Measurements from ENCODE around the gene TAAR6.
A peak's percentile ranks its signal among the peaks of the same experiment; 100 is the strongest.
"Not testable (repeated sequence)": the region's sequence is repeated elsewhere in the genome, so short reads cannot be mapped to it uniquely, and the experiment has no call there.

The TAAR6 gene

GRCh38 chr6:132570221-132570777 is at the start of gene TAAR6:
TAAR6 (plus strand) TSS chr6:132570322; CDS start chr6:132570322, 0 bp downstream.
- no peak for FAIRE-seq

DNA sequence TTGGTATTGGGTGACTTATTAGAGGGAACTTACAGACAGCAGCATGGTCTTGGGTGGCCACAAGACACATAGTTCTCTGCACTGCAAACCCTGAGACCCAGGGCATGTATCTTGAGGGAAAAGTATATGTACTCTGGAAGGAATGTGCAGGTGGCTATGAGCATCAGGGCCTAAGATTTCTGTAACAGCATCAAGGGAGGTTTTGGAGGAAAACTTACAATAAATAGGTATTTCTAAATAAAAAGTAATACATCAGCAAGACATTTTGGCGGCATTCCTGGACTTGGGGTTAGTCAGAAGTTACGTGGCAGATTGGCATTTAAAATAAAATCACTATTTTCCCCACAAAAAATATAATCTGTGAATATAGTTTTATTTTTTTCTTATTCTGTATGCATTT is 49.2 kb upstream of the TAAR6 start:
- no peak for FAIRE-seq

DNA sequence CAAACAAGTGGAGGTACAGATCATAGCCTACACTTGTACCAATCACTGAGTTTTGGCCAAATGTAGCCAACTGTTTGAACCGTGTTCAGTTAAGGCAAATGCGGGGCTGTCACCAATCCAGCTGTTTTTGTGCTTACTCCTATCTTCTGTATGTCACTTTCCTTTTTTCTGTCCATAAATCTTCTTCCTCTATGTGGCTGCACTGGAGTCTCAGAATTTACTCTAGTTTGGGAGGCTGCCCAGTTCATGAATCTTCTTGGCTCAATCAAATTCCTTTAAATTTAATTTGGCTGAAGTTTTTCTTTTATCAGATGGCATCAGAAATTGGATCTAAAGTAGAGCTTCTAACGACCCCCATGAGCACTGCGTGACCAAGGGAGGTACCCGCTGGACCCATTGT is 45.5 kb upstream of the TAAR6 start:
- no peak for FAIRE-seq

GRCh38 chr6:132525866-132526265 is 44.3 kb upstream of the TAAR6 start:
- no peak for FAIRE-seq

DNA sequence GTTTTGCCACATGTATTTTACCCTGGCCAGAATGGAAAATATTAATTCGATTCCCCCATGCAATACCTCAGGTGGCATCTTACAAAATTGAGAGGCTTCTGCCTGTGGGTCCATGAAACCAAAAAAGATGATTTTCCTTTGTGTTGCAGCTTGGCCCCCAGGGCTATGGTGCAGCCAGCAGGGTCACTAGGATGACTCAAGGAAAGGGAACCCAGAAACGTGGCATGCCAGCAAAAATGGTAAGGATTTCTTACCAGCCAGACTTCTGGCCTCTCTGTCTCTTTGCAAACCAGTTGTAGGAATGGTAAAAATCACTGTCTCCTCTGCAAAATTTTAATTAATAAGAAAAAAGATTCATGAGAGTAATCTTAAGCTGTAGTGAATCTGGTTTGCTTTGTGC is 43.7 kb upstream of the TAAR6 start:
- no peak for FAIRE-seq

GRCh38 chr6:132527791-132528190 is 42.3 kb upstream of the TAAR6 start:
- no peak for FAIRE-seq

GRCh38 chr6:132530293-132530974 is 39.7 kb upstream of the TAAR6 start:
- FAIRE-seq: peak; percentile 94

DNA sequence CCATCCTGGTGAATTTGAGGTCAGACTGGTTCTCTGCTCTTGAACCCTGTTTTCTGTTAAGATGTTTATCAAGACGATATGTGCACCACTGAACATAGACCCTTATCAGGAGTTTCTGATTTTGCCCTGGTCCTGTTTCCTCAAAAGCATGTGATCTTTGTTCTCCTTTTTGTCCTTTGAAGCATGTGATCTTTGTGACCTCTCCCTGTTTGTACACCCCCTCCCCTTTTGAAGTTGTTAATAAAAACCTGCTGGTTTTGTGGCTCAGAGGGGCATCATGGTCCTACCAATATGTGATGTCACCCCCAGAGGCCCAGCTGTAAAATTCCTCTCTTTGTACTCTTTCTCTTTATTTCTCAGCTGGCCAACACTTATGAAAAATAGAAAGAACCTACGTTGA is 35.6 kb upstream of the TAAR6 start:
- FAIRE-seq: not testable (repeated sequence)

DNA sequence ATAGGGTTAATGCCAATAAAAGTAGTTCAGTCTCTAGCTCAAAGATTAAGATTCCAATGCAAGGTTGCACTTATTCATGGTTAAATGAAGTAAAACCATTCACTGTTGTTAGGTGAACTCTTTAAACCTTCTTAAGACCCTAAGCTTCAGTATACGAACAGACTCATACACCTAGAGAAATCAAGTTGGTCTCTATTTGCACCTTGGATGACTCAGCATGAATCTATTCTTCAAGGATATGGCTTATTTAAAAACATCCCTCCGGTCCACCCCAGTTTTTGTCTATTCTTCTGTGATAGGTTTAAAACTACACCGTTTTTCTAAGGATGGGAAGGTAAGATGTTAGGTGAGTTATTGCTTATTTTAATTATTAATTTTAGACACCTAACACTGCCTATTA is 33.0 kb upstream of the TAAR6 start:
- FAIRE-seq: no peak

DNA sequence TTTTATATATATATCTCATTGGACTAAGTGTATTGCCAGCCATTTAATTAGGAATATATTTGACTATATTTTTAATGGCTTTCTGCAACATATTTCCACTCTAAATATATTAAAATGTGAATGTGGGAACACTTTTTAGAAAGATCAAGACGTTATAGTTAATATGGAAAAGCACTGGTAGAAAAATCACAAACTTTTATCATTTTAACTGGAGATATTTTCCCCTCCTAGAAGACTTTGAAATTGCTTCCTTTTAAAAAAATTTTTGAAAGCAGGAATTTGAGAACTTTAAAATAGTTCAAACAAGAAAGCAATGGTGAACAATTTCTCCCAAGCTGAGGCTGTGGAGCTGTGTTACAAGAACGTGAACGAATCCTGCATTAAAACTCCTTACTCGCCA is 32.1 kb upstream of the TAAR6 start, which contains the start of gene TAAR9:
TAAR9 (plus strand) TSS at position 301 of the 400 bp plus-strand sequence; CDS start at position 314, 13 bp downstream.
- FAIRE-seq: no peak

DNA sequence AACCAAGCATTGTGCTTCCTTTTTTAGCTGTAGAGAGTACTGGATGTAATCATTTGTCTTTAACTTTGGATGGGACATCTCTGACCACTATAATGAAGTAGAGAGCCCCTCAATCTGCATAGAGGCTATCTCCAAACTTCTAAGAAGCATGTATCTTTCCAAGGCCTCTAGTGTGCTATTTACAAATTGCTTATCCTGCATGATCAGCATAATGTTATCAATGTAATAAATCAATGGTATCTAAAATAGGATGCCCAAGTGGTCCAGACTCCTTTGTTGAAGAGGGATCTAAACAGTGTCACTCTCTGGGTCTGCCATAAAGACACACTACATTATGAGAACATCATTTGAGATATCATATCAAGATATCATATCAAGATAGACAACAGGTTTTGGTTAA is 25.3 kb upstream of the TAAR6 start:
- FAIRE-seq: no peak

DNA sequence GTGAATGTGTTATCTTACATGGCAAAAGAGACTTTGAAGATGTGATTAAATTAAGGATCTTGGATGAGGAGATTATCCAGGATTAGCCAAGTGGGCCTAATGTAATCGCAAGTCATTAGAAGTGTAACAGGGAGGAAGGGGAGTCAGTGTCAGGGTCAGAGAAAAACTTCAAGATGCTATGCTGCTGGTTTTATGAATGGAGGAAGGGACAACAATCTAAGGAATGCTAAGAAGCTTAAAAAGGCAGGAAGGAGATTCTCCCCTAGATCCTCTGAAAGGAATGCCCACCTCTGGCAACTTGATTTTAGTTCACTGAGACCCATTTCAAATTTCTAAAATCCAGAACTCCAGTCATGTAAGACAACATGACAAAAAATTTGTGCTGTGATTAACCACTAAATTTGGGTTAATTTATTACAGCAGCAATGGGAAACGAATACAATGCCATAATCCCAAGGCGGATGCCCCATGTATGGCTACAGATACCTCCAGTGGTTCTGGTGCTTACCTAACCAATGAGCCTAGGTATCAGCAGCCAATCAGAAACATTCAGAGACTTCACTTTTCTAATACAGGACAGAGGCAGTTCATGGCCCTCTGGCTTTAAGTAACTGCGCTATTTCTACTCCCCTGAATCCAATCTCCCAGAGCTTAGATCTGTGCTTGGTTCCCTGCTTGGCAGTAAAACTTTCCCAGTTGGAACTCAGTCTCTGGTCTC is 21.2 kb upstream of the TAAR6 start:
- FAIRE-seq: no peak

GRCh38 chr6:132551214-132551613 is 18.9 kb upstream of the TAAR6 start:
- no peak for FAIRE-seq

DNA sequence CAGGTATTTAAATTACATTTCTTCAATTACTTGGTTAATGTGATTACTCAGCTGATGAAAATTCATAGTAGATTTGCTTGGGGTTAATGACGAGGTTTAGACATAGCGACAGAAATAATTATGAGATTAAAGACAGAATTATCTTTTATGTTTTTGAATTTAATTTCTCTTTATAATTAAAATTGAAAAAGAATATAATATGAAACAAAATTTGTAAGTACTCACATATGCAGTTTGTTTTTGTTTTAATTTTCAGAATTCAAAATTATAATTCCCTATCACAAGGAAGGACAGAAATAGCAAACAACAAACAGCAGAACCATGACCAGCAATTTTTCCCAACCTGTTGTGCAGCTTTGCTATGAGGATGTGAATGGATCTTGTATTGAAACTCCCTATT is 17.8 kb upstream of the TAAR6 start, which contains the start of gene TAAR8:
TAAR8 (plus strand) TSS at position 301 of the 400 bp plus-strand sequence; CDS start at position 322, 21 bp downstream.
- no peak for FAIRE-seq

DNA sequence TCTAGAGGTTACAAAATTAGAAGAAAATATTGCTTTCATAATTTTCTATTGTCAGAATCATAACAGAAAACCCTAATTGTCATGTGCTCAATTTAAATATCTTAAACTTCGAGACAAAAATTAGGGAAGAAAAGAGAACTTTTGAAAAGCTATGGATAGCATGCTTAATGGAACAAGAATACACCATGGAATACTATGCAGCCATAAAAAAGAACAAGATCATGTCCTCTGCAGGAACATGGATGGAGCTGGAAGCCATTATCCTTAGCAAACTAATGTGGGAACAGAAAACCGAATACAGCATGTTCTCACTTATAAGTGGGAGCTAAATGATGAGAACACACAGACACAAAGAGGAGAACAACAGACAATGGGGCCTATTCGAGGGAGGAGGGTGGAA is 10.0 kb upstream of the TAAR6 start:
- FAIRE-seq: not testable (repeated sequence)

DNA sequence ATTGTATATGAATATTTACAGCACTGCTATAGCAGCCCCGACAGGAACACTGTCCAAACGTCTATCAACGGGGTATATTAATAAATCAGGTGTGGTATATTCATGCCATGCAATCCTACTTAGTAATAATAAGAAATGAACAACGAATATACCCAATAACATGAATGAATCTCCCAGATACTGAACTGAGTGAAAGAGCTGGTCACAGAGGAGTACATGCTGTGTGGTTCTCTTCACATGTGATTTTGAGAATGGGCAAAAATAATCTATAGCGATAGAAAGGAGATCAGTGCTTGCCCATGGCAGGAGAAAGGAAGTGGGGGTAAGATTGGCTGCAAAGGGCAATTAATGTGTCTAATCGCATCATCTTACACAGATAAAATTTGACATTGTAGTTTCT is 3.7 kb upstream of the TAAR6 start:
- no peak for FAIRE-seq

GRCh38 chr6:132567566-132567965 is 2.6 kb upstream of the TAAR6 start:
- FAIRE-seq: no peak

GRCh38 chr6:132568611-132569010 is 1.5 kb upstream of the TAAR6 start:
- FAIRE-seq: no peak

DNA sequence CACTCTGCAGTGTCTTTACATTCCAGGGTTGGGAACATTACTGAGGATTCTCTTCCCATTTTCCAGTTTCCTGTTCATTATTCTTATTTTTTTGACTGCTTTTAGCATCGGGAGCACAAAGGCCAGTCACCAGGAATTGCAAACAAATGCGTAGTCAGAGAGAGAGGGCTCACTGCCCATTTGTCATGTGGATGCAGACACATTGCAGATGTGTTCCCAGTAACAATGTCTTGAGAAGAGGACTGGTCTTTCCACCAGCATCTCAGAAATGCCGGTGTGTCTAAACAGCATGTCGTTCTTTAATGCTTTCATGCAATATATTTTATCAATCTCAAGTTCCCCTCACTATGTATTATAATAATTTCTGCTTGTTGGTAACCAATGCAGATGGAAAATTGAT is 952 bp upstream of the TAAR6 start:
- FAIRE-seq: no peak

- no peak for FAIRE-seq
These were observed 1.7 kb downstream of the TAAR6 start for GRCh38 chr6:132571774-132572173.

DNA sequence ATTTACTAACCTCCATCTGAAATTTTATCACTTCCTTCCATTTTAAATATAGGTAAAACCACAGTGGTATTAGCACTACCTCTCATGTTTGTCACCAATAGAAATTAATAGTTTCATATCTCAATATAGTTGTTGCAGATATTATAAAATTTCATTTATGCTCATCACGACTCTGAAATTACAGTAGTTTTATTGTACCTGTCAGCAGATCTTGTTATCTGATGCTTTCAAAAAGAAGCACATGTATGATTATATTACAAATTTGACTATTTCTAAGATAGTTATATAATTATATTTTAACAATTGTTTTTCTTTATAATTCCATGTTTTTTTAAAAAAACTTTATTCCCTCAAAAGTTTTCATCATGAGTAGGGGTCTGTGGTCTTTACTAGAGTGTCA is 14.6 kb downstream of the TAAR6 start:
- no peak for FAIRE-seq

DNA sequence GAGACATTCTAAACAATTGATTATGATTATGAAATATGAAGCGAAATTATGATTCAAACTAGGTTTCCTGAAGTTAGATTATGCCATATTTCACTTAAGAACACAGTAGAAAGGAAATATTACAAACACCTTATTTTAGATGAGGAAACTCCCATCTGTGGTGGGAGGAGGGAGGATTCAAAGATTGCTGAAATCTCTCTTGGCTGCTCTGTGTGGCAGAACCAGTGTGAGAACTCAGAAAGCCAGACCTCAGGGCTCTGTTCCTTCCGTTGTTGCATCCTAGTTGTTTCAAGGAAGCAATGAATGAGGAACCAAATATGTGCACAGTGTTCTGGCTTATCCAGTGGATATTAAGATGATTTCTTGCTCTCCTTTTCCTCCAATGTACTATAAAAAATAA is 17.3 kb downstream of the TAAR6 start:
- FAIRE-seq: no peak

DNA sequence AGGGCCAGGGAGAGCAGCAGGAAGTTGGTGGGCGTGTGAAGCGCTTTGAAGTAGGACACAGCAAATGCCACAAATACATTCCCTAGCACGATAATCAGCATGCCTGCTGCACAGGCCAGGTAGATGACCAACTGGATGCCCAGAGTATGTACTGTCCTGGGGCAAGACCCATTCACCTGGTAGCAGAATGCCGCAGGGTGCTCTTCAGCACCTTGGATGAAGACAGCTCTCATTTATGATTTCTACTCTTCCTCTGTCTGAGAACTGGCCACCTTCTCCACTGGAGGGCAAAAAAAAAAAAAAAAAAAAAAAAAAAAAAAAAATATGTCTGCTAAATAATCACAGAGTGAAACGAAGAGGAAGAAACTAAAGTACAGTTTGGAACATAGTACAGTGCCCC is 19.3 kb downstream of the TAAR6 start, which contains the start of gene TAAR5:
TAAR5 (minus strand) TSS at position 288 of the 400 bp plus-strand sequence; CDS start at position 233, 55 bp downstream.
- no peak for FAIRE-seq

- no peak for FAIRE-seq
These were observed 20.2 kb downstream of the TAAR6 start for GRCh38 chr6:132590362-132590761.
